ACHN (cell line): ENCODE results near the gene SMKR1.
"Not testable (repeated sequence)": the region's sequence is repeated elsewhere in the genome, so short reads cannot be mapped to it uniquely, and the experiment has no call there.

ENCODE experiments used
- DNase-seq: peaks from one replicate; pipeline ENCODE4 v3.0.0-alpha.2; 2015
- in situ Hi-C: cut with HindIII; loops from 2 replicates; pipeline ENCODE4 v1.10.0; 2017; ENCODE audit warnings: low sequenced_read_pairs, low pct_ligation_motif_present, low pct_unique_long_range_greater_than_20kb

SMKR1 gene

GRCh38 chr7:129479831-129480230 lies 22.5 kb upstream of the SMKR1 start:
- in situ Hi-C loops: no loop called here
- DNase-seq: no peak

- DNase-seq: no peak
- in situ Hi-C loops: no loop called here
Measured at GRCh38 chr7:129480674-129481363, 21.5 kb upstream of the SMKR1 start.

- in situ Hi-C loops, DNase-seq: not testable (repeated sequence)
Measured at GRCh38 chr7:129481376-129481775, 21.0 kb upstream of the SMKR1 start.

- no peak for DNase-seq
- in situ Hi-C loops: no loop called here
Measured at GRCh38 chr7:129482781-129483180, 19.6 kb upstream of the SMKR1 start.

GRCh38 chr7:129489491-129489890 lies 12.8 kb upstream of the SMKR1 start:
- in situ Hi-C loops: no loop called here
- DNase-seq: peak; percentile 54

GRCh38 chr7:129492391-129492790 lies 9.9 kb upstream of the SMKR1 start:
- in situ Hi-C loops: no loop called here
- DNase-seq: no peak

GRCh38 chr7:129493555-129493954 lies 8.8 kb upstream of the SMKR1 start:
- in situ Hi-C loops: no loop called here

GRCh38 chr7:129494041-129494440 lies 8.3 kb upstream of the SMKR1 start:
- in situ Hi-C loops: no loop called here
- DNase-seq: no peak

More at GRCh38 chr7:129493555-129493954, 8.8 kb upstream of the SMKR1 start:
- peak; percentile 18 for DNase-seq

- in situ Hi-C loops: no loop called here
- no peak for DNase-seq
Measured at GRCh38 chr7:129495987-129496386, 6.3 kb upstream of the SMKR1 start.

GRCh38 chr7:129496653-129497052 lies 5.7 kb upstream of the SMKR1 start:
- in situ Hi-C loops: no loop called here
- DNase-seq: no peak

GRCh38 chr7:129497156-129497555 lies 5.2 kb upstream of the SMKR1 start:
- no peak for DNase-seq
- in situ Hi-C loops: no loop called here

GRCh38 chr7:129498021-129498420 lies 4.3 kb upstream of the SMKR1 start:
- DNase-seq: no peak
- in situ Hi-C loops: no loop called here

GRCh38 chr7:129499999-129500398 lies 2.3 kb upstream of the SMKR1 start:
- in situ Hi-C loops: no loop called here
- no peak for DNase-seq

GRCh38 chr7:129502708-129503685 lies 666 bp downstream of the SMKR1 start:
- DNase-seq: no peak
- in situ Hi-C loops: no loop called here

- in situ Hi-C loops: no loop called here
Measured at GRCh38 chr7:129503725-129504124, 1.4 kb downstream of the SMKR1 start.

GRCh38 chr7:129512192-129512591 lies 9.9 kb downstream of the SMKR1 start:
- in situ Hi-C loops: no loop called here
- no peak for DNase-seq

More at GRCh38 chr7:129503725-129504124, 1.4 kb downstream of the SMKR1 start:
- no peak for DNase-seq

GRCh38 chr7:129513546-129513945 lies 11.2 kb downstream of the SMKR1 start:
- no peak for DNase-seq
- in situ Hi-C loops: no loop called here

GRCh38 chr7:129514683-129515082 lies 12.4 kb downstream of the SMKR1 start:
- DNase-seq: no peak
- in situ Hi-C loops: no loop called here

- in situ Hi-C loops: no loop called here
- no peak for DNase-seq
Measured at GRCh38 chr7:129515381-129515780, 13.1 kb downstream of the SMKR1 start.

GRCh38 chr7:129517931-129518330 lies 15.6 kb downstream of the SMKR1 start:
- in situ Hi-C loops: no loop called here
- DNase-seq: no peak
